Upper lobe of left lung (tissue), 4 donors: ENCODE data around the gene ETAA1.

ENCODE experiments used
- EP300 ChIP-seq, 4 donors: sonication (generic); formaldehyde crosslinking; IDR thresholded peaks; one replicate each; pipeline ENCODE4 v1.5.1; 2017; ENCODE audit warnings: antibody characterized with exemption in 4 of 4, control low read depth in 2 of 4
- POLR2A ChIP-seq, 4 donors: fragments of 450-650 bp; IDR thresholded peaks; one replicate each; pipeline ENCODE4 v1.5.1; 2016 to 2017; ENCODE audit warnings: antibody characterized with exemption in 4 of 4, mild to moderate bottlenecking in 2 of 4
- POLR2AphosphoS5 ChIP-seq, 2 donors: sonication (generic); formaldehyde crosslinking; IDR thresholded peaks; one replicate each; pipeline ENCODE4 v1.5.1; 2017; ENCODE audit warnings: antibody characterized with exemption in 2 of 2
- TF ChIP-seq, protein P1 (sequence below), 6 experiments: fragments of 450-650 bp in 4 of 6; fragments of 200-600 bp in 2 of 6; sonication (generic) in 2 of 6; IDR thresholded peaks; one replicate each; pipeline ENCODE4 v1.5.1; 2016 to 2019; ENCODE audit warnings: antibody characterized with exemption in 6 of 6

DNA sequence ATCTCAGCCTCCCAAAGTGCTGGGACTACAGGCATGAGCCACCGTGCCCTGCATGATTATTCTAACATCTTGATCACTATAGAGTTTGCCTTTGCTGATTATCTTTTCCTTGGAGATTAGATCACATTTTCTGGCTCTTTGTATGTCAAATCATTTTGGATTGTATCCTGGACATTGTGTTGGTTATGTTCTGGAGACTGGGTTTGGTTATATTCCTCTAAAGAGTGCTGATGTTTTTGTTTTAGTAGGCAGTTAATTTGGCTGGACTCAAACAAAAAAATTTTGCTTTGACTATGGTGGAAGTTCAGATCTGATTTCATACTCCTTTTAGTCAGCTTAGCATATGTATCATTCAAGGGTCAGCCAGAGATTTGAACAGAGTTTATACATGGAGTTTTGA lies 26.4 kb downstream of the ETAA1 start:
- TF ChIP-seq, protein P1, sequence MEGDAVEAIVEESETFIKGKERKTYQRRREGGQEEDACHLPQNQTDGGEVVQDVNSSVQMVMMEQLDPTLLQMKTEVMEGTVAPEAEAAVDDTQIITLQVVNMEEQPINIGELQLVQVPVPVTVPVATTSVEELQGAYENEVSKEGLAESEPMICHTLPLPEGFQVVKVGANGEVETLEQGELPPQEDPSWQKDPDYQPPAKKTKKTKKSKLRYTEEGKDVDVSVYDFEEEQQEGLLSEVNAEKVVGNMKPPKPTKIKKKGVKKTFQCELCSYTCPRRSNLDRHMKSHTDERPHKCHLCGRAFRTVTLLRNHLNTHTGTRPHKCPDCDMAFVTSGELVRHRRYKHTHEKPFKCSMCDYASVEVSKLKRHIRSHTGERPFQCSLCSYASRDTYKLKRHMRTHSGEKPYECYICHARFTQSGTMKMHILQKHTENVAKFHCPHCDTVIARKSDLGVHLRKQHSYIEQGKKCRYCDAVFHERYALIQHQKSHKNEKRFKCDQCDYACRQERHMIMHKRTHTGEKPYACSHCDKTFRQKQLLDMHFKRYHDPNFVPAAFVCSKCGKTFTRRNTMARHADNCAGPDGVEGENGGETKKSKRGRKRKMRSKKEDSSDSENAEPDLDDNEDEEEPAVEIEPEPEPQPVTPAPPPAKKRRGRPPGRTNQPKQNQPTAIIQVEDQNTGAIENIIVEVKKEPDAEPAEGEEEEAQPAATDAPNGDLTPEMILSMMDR (IDR thresholded peaks at IDR 0.05): no peak
- no peak for TF ChIP-seq EP300 (IDR thresholded peaks at IDR 0.05)
- TF ChIP-seq POLR2A (IDR thresholded peaks at IDR 0.05): no peak
- TF ChIP-seq POLR2AphosphoS5 (IDR thresholded peaks at IDR 0.05): no peak
